NCI-H1417 treated with DMSO at 0.1 percent for 48 hours (cell line): ENCODE results near the gene PPP2R2C.

Experiments used
- DNase-seq: peaks from one replicate; lab custom pipeline; 2025; lab: John Stamatoyannopoulos, UW

Gene PPP2R2C

GRCh38 chr4:6379767-6380745, 92.4 kb downstream of the PPP2R2C start:
- no peak for DNase-seq

DNA sequence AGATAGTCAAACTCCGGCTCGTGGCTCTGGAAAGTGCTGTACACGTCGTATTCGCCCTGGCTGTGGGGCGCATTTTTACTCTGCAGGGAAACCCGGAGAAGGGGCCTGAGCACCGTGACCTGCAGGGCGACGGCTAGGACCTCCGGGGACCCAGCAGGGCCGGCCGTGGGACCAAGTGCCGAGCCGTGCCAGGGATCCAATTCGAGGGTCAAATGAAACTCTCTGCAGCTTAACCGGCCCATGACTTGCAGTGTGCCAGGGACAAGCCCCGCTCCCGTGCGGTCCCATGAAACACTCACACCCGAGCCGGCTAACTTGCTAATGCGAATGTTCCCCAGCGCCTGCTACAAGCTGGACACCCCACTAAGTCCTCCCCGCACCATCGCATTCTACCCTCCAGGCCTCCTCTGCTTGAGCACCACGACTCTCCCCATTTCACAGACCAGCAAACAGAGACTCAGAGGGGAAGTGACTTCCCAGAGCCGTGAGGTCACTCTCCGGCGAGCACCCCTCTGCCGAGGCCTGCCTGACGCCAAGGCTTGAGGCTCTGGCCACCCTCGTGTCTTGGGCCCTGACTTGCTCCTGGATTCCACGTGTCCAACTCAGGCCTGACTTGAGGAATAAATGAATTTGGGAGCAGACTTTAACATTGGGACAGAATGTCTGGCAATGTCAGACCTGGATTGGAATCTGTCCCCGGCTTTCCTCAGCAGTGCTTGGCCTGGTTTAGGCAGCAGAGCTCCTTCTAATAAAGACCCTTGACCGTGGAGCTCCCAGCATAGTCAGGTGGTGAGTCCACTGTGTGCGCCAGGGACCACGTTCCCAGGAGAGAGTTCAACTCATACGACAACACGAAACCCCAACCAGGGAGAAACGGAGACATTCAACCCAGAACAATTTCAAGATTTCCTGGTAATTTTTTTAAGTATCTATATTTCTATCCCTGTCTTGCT, 93.6 kb downstream of the PPP2R2C start:
- no peak for DNase-seq

GRCh38 chr4:6377626-6378492, 94.6 kb downstream of the PPP2R2C start:
- DNase-seq = no peak

DNA sequence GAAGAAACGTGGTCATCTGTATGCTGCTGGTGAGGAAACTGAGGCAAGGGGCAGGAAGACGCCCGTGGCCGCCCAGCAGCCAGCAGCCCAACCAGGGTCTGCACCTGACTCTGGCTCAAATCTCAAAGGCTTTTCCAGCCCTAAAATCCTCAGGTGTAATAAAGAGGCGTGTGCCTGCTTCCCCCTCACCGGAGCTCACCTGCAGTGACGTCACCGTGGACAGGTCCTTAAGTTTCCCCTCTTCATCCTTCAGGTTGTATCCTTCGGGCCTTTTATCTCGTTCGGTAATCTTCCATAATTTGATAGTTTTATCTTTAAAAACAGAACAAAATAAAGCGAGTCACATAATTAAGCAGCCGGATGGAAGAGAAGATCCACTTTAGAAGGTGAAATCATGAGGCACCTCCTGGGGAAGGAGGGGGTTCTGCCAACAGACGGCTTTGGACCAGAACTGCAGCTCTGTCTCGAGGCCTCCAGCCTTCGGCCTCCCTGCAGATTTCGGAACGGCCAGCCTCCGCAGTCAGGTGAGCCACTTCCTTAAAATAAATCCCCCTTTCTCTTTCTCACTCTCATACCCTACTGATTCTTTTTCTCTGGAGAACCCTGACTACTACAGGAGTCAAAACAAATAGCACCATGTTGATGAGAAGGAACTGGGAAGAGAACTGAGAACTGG, 96.7 kb downstream of the PPP2R2C start:
- no peak for DNase-seq

DNA sequence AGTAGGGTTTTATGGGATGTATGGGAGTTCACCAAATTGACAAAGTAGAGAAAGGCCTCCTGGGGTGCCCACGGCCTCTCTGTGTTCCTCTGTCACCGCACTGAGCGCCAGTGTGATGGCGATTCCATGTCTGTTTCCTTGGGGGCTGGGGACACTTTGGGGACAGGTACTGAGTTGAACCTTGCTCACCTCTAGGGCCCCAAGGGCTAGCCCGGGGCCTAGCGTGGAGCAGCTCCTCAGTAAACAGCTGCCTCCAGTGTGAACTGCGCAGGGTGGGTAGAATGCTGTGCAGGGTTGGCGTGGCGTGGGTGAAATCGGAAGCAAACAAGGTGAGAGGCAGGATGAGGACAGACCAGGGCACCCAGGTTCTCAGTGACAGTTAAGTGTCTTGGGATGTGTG, 97.8 kb downstream of the PPP2R2C start:
- no peak for DNase-seq

DNA sequence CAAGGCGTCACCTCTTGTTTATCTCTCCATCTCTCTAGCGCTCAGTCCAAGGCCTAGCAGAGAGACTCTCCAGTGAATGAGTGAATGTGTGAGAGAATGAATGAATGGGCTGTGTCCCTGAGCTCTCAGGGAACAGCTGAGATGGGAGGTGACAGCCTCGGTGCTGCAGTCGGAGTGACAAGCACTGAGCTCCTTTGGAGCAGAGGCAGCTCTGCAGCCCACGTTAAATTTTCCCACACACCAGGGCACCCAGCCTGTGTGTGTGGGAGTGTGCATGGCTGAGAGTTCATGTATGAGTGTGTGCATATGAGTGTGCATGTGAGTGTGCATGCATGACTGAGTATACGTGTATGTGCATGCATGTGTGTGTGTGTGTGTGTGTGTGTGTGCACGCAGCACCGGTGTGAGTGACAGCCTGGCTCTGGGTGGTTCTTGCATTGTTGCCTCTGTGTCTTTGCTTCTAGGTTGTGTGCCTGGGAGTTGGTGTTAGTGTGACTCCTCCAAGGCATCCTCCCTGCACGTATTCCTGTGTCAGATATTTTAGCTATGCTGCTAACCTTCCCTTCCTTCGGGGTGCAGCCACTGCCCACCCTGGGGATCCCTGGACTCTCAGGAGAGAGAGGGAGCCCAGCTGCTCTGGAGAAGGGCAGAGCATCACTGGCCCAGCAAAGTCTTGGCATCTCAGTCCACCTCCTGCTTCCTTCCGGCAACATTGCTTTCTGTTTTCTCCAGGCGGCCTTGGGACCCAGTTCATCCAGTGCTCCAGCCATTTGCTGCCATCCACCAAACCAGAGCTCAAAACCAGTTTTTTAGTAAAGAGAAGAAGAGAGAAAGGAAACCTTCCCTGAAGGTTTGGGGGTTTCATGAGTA, 98.6 kb downstream of the PPP2R2C start:
- DNase-seq = no peak

DNA sequence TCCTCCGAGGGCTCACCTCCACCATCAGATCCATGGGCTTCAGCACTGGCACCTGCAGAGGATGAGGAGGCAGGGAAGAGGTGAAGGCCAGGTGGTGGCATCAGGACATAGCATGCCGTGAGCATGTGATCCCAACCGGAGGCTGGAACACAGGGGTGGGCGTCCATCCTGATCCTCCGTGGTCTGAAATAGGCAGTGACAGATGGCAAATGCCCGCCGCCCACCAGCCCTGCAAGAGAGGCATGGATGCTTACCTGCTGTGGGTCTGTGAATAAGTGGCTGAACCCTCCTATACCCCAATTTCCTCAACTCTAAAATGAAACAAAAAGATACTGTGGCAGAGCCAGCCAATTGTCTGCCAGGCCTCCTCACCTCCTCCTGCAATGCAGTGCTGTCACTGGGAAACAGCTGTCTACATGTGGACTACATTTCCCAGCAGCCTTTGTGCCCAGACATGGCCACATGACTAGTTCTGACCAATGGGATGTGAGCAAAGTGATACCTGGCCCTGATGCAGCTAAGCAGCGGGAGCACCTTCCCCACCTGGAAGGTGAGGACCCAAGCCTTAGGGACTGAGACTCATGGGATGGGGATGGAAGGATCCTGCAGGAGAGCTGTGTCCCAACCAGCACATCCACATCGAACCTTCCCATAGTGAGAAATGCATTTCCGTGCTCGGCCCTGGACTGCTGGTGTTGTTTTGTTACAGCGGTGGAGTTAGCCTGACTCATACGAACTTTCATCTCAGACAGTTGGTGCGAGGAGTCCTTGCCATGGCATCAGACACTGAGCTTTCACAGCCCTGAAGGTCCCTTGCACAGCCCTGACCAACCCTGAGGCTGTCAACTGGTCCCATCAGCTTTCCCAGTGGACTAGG, 99.5 kb downstream of the PPP2R2C start:
- no peak for DNase-seq

GRCh38 chr4:6371812-6372211, 100.6 kb downstream of the PPP2R2C start:
- no peak for DNase-seq

- no peak for DNase-seq
These were observed 101.1 kb downstream of the PPP2R2C start for GRCh38 chr4:6371271-6371670.

DNA sequence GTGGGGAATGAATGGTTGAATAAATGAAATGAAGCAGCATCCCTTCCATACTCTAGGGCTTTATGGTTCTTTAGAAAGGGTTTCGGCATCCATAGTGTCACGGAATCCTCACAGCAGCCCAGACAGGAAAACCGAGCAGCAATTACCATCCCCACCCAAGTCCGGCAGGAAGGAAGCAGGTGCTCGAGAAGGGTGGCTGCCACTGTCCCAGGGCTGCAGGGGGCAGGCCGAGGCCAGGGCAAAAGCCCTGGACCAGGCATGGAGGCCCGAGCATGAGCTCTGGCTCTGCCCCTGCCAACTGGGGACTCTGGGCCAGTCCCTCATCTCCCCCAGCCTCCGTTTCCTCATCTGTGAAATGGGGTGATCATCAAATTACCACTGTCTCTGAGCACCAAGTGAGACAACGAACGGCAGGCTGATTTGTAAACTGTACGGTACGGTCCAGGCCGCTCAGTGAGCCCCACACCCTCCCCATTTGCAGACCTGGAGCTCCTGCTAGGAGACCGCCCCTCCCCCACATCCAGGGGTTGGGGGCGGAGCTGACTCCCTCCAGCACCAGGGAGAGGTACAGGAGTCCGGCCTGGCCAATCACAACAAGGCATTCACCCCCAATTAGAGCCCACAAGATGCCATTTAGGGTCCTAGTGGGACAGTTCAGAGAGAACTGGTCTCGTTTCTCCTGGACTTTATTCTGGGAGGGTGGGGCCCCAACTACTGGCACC, 102.3 kb downstream of the PPP2R2C start:
- no peak for DNase-seq

- DNase-seq = no peak
These were observed 102.9 kb downstream of the PPP2R2C start for GRCh38 chr4:6369511-6369910.

DNA sequence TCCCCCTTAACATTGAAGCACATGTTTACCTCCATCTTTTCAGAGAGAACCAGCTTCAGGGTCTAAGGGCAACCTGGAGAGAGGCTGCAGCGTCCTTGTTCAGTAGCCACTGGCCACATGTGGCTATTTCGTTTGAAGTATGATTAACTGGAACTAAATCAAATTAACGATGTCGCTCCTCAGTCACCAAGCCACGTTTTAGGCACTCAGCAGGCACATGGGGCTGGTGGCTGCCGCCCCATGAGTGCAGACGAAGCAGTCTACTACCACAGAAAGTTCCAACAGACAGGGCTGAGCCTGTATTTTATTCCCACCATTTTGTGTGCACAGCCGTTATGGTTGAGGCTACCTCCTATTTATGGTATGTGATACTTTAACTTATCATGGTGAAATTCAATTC, 103.4 kb downstream of the PPP2R2C start:
- no peak for DNase-seq

GRCh38 chr4:6368601-6369000, 103.8 kb downstream of the PPP2R2C start:
- no peak for DNase-seq

DNA sequence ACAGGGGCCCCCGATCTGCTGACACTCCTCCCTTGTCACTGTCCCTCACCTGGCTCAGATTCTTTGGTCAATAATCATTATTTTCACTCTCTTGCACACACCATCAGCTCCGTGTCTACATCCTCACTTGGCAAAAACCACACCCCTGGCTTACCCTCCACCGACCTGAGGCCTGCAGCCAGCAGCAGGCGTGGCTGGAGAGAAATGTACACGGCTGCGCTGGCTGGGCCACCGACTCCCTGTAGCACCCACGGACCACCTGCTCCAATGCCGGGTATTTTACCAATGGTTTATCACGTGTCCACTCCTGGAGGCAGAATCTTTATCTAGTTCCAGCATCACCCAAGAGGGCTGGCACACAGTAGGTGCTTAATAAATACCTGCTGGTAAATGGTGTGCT, 104.3 kb downstream of the PPP2R2C start:
- no peak for DNase-seq

GRCh38 chr4:6367371-6367851, 105.0 kb downstream of the PPP2R2C start:
- DNase-seq = peak; percentile 26

- DNase-seq = no peak
These were observed 105.8 kb downstream of the PPP2R2C start for GRCh38 chr4:6366581-6366980.

DNA sequence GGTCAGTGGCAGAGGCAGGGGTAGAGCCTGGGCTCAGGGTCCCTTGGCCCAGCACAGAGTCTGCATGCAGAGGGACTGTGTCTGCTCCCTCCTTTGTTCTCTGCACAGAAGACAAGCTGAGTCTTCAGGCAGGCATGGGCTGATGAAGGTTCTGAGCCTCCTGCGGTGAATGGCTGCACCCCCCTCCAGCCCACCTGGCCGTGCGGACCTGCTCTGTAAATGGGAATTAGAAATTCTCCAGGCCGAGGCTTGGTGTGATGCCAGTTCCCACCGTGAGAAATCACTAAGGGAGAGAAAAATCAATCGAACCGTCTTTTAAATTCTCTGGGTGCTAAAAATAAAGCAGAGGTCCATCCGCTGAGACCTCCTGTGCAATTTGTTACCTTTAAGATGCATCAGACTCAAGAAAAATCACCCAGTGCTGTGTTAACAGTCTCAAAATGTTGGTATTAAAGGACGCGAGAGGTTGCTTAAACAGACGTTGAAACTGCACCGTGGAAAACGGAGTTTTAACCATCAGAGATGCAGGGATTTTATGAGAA, 106.8 kb downstream of the PPP2R2C start:
- no peak for DNase-seq

DNA sequence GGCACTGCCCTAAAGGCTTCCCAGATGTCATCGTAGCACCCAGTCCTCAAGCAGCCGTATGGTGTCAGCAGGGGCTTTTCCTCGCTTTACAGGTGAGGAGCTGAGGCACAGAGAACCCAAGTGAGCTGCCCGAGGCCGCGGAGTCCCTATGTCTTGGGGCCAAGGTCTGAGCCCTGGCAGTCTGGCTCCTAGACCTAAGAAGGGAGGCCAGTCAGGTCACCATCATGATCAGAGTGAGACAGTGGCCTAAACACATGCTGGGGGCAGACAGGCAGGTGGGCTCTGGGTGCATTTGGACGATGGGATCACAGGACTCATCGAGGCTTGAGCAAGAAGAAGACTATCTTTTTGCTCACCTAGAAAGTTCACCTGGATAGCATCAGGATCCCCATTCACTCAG, 107.8 kb downstream of the PPP2R2C start:
- DNase-seq = no peak
